NT2/D1 (cell line): Measurements from ENCODE around the gene SCGB1D2.

Source experiments
- YY1 ChIP-seq: IDR thresholded peaks from 2 replicates; pipeline ENCODE4 v1.6.1; 2011; ENCODE audit not compliant: insufficient read length, insufficient read depth
- ZNF274 ChIP-seq: IDR thresholded peaks from 2 replicates; pipeline ENCODE4 v1.6.1; 2011; ENCODE audit warnings: mild to moderate bottlenecking, low read depth, low read length

DNA sequence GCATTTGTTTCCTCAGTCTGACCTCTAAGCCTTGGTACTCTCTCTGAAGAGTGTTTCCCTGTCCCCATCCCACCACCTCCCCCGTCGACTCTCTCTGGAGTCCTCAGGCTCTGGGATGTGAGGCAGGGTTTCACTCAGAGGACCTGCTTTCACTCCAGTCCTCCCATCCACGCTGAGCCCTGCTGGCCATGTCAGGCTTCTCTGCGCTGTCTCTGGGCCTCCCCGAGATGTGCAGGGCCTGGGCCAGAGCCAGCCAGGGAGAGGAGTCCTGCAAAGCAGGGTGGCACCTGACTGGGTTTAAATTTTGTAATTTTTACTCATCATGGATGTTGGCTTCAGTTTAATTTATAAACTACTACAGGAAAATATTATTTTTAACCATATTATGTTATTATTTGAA is 31.2 kb downstream of the SCGB1D2 start:
- TF ChIP-seq ZNF274 (no peak), YY1 (no peak)
